H9 (cell line): ENCODE results near the gene CEP131. TPM values are rescaled to one million over a fixed set of nuclear protein-coding genes. Genes with fewer than 3 reads are reported as not detected.

Experiments
- DNase-seq: peaks from one replicate; pipeline ENCODE4 v3.0.0-alpha.2; 2017
- H2AFZ ChIP-seq: one replicate; pipeline ENCODE4 v1.6.1; 2013; ENCODE audit warnings: mild to moderate bottlenecking, low read length, control low read depth, moderate library complexity
- H2AK5ac ChIP-seq: 2 replicates; pipeline ENCODE4 v1.6.1; 2013; ENCODE audit warnings: low read length, control low read depth, mixed read lengths; ENCODE audit not compliant: insufficient read length
- H2BK120ac ChIP-seq: one replicate; pipeline ENCODE4 v1.6.1; 2013; ENCODE audit warnings: low read depth, mild to moderate bottlenecking, low read length, control low read depth, inconsistent platforms; ENCODE audit not compliant: poor library complexity, severe bottlenecking
- H2BK12ac ChIP-seq: 2 replicates; pipeline ENCODE4 v1.6.1; 2013; ENCODE audit warnings: low read length, control low read depth, mixed read lengths, low read depth; ENCODE audit not compliant: insufficient read length
- H2BK15ac ChIP-seq: 2 replicates; pipeline ENCODE4 v1.6.1; 2013; ENCODE audit warnings: low read depth, low read length, control low read depth
- H2BK20ac ChIP-seq: one replicate; pipeline ENCODE4 v1.6.1; 2013; ENCODE audit warnings: low read depth, mild to moderate bottlenecking, low read length, control low read depth, inconsistent platforms; ENCODE audit not compliant: poor library complexity, severe bottlenecking
- H2BK5ac ChIP-seq: 2 replicates; pipeline ENCODE4 v1.6.1; 2013; ENCODE audit warnings: low read length, control low read depth, mixed read lengths; ENCODE audit not compliant: insufficient read length
- H3K14ac ChIP-seq: 2 replicates; pipeline ENCODE4 v1.6.1; 2013; ENCODE audit warnings: low read length, control low read depth; ENCODE audit not compliant: insufficient read depth
- H3K18ac ChIP-seq: 2 replicates; pipeline ENCODE4 v1.6.1; 2013; ENCODE audit warnings: low read depth, mild to moderate bottlenecking, mixed read lengths, low read length, control low read depth; ENCODE audit not compliant: insufficient read length
- H3K23ac ChIP-seq: 2 replicates; pipeline ENCODE4 v1.6.1; 2013; ENCODE audit warnings: low read length, control low read depth, mixed read lengths, low read depth; ENCODE audit not compliant: insufficient read length
- H3K23me2 ChIP-seq: 2 replicates; pipeline ENCODE4 v1.6.1; 2013; ENCODE audit warnings: low read depth, mild to moderate bottlenecking, mixed read lengths, low read length, control low read depth; ENCODE audit not compliant: insufficient read length, poor library complexity, severe bottlenecking
- H3K27ac ChIP-seq: 2 replicates; pipeline ENCODE4 v1.5.1; 2013; ENCODE audit warnings: low read length, control low read depth, mixed read lengths, low read depth; ENCODE audit not compliant: insufficient read length
- H3K27me3 ChIP-seq: 2 replicates; pipeline ENCODE4 v1.6.1; 2013; ENCODE audit warnings: low read length, control low read depth, inconsistent platforms; ENCODE audit not compliant: insufficient read depth
- H3K4ac ChIP-seq: 2 replicates; pipeline ENCODE4 v1.6.1; 2013; ENCODE audit warnings: low read depth, mild to moderate bottlenecking, control low read depth, inconsistent platforms, low read length, moderate library complexity
- H3K4me1 ChIP-seq: 2 replicates; pipeline ENCODE4 v1.6.1; 2013; ENCODE audit warnings: low read length, control low read depth, inconsistent platforms; ENCODE audit not compliant: insufficient read depth
- H3K4me2 ChIP-seq: 2 replicates; pipeline ENCODE4 v1.6.1; 2013; ENCODE audit warnings: low read length, control low read depth, mixed read lengths; ENCODE audit not compliant: insufficient read length, insufficient read depth
- H3K56ac ChIP-seq: 2 replicates; pipeline ENCODE4 v1.6.1; 2013; ENCODE audit warnings: low read depth, mild to moderate bottlenecking, mixed read lengths, low read length, control low read depth; ENCODE audit not compliant: insufficient read length
- H3K79me1 ChIP-seq: 2 replicates; pipeline ENCODE4 v1.6.1; 2013; ENCODE audit warnings: low read depth, mild to moderate bottlenecking, moderate library complexity, low read length, control low read depth, inconsistent platforms; ENCODE audit not compliant: insufficient read depth, poor library complexity, severe bottlenecking
- H3K79me2 ChIP-seq: 2 replicates; pipeline ENCODE4 v1.6.1; 2013; ENCODE audit warnings: low read length, control low read depth, inconsistent platforms; ENCODE audit not compliant: insufficient read depth
- H3K9ac ChIP-seq: 2 replicates; pipeline ENCODE4 v1.6.1; 2013; ENCODE audit warnings: low read length, control low read depth, mixed read lengths; ENCODE audit not compliant: insufficient read length; ENCODE audit errors: extremely low read depth
- H3K9me3 ChIP-seq: one replicate; pipeline ENCODE4 v1.6.1; 2013; ENCODE audit warnings: low read depth, low read length, inconsistent platforms; ENCODE audit not compliant: control insufficient read depth
- H3T11ph ChIP-seq: one replicate; pipeline ENCODE4 v1.6.1; 2013; ENCODE audit warnings: mild to moderate bottlenecking, low read length, control low read depth, inconsistent platforms
- H4K20me1 ChIP-seq: one replicate; pipeline ENCODE4 v1.6.1; 2013; ENCODE audit not compliant: control insufficient read depth, insufficient read length, insufficient read depth
- H4K5ac ChIP-seq: 2 replicates; pipeline ENCODE4 v1.6.1; 2013; ENCODE audit warnings: low read depth, mild to moderate bottlenecking, mixed read lengths, low read length, control low read depth; ENCODE audit not compliant: insufficient read length
- H4K8ac ChIP-seq: replicated peaks from 2 replicates; pipeline ENCODE4 v1.6.1; 2013; ENCODE audit warnings: low read length, control low read depth, mixed read lengths, low read depth; ENCODE audit not compliant: insufficient read length
- H4K91ac ChIP-seq: 2 replicates; pipeline ENCODE4 v1.6.1; 2013; ENCODE audit warnings: low read depth, mild to moderate bottlenecking, moderate library complexity, mixed read lengths, low read length, control low read depth; ENCODE audit not compliant: insufficient read length
- H3K27ac Mint-ChIP-seq, 3 experiments: 2 replicates in 2 of 3; 3 replicates in 1 of 3; pipeline ENCODE4 v1.8.0; 2020 to 2021; ENCODE audit warnings: mixed read lengths in 3 of 3, mild to moderate bottlenecking in 1 of 3, moderate library complexity in 1 of 3
- H3K27me3 Mint-ChIP-seq: 2 replicates; pipeline ENCODE4 v1.8.0; 2021; ENCODE audit warnings: low read depth, mild to moderate bottlenecking, moderate library complexity, mixed read lengths
- H3K36me3 Mint-ChIP-seq, 3 experiments: 2 replicates in 2 of 3; 3 replicates in 1 of 3; pipeline ENCODE4 v1.8.0; 2020 to 2021; ENCODE audit warnings: low read depth in 3 of 3, mixed read lengths in 3 of 3; ENCODE audit not compliant: insufficient read depth in 1 of 3
- H3K4me1 Mint-ChIP-seq, 2 experiments: 2 replicates each; pipeline ENCODE4 v1.8.0; 2020; ENCODE audit warnings: mixed read lengths in 2 of 2
- H3K4me3 Mint-ChIP-seq, 2 experiments: 2 replicates in 1 of 2; 3 replicates in 1 of 2; pipeline ENCODE4 v1.8.0; 2020 to 2021; ENCODE audit warnings: mild to moderate bottlenecking in 2 of 2, mixed read lengths in 2 of 2, moderate library complexity in 1 of 2
- H3K9me3 Mint-ChIP-seq, 2 experiments: 2 replicates in 1 of 2; 3 replicates in 1 of 2; pipeline ENCODE4 v1.8.0; 2020; ENCODE audit warnings: mild to moderate bottlenecking in 2 of 2, mixed read lengths in 2 of 2, moderate library complexity in 1 of 2
- WGBS: extraction: QIAGEN DNeasy Blood & Tissue Kit; methylation state at CpG from one replicate; pipeline ENCODE4 v1.1.7; 2013; ENCODE audit warnings: missing lambda C conversion rate, low lambda C conversion rate, mixed read lengths; ENCODE audit not compliant: insufficient read length; ENCODE audit errors: extremely low coverage; 5-methylcytosine and 5-hydroxymethylcytosine counted together
- total RNA-seq: library from RNA; stranded (reverse); gene quantifications from 2 replicates; pipeline ENCODE4 v1.2.1, GENCODE V29; 2021
- TF ChIP-seq, protein P1 (sequence below): fragments of 200-600 bp; sonication (generic); conservative IDR thresholded peaks from 3 replicates; pipeline ENCODE4 v1.8.0; 2021; ENCODE audit warnings: antibody characterized with exemption, mild to moderate bottlenecking

The CEP131 gene
- total RNA-seq, 1 experiment from 2014 or later: 16.3 TPM

DNA sequence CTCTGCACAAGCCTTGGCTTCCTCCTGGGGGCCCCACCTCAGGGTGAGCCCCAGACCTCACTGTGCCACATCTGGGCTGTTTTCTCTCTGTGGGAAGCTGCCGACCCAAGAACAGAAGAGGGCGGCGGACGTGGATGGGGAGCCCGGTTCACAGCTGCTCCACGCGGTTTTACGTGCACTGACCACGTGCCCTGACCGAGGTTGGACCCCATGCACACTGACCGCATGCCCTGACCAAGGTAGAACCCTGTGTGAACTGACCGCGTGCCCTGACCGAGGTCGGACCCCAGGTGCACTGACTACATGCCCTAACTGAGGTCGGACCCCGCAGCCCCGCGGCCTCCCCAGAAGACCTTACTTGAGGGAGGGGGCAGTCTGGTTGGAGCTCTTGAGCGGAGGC lies 19.6 kb downstream of the CEP131 start:
- no peaks in the 10 kb centered on the region for H3K79me1 ChIP-seq
- no peak overlapping the region for H3K27ac ChIP-seq
- H3K9ac ChIP-seq: no peak overlapping the region
- H2BK15ac ChIP-seq: no peak overlapping the region
- H4K5ac ChIP-seq: no peak overlapping the region
- no peak overlapping the region for H2AFZ ChIP-seq
- H3K27me3 ChIP-seq: no peaks in the 10 kb centered on the region
- H3K4me3 Mint-ChIP-seq: no peak overlapping the region
- H2BK20ac ChIP-seq: no peak overlapping the region
- H3K18ac ChIP-seq: no peak overlapping the region
- H3K23me2 ChIP-seq: no peaks in the 10 kb centered on the region
- H3K23ac ChIP-seq: no peak overlapping the region
- no peak overlapping the region for H3K27ac Mint-ChIP-seq
- H3K4me1 Mint-ChIP-seq: peaks cover 3% of the 10 kb centered on the region in 2 experiments; a peak in 2 of 4 replicates
- no peak overlapping the region for H4K91ac ChIP-seq
- no peaks in the 10 kb centered on the region for H4K20me1 ChIP-seq
- no peak overlapping the region for H3K4me2 ChIP-seq
- DNase-seq: no peak
- no peak overlapping the region for H3K4ac ChIP-seq
- no peak overlapping the region for H2BK5ac ChIP-seq
- peaks cover 0 to 42% (median 19%) of the 10 kb centered on the region in 3 experiments; a peak in 5 of 7 replicates for H3K36me3 Mint-ChIP-seq
- no peak overlapping the region for H2BK120ac ChIP-seq
- TF ChIP-seq, protein P1, sequence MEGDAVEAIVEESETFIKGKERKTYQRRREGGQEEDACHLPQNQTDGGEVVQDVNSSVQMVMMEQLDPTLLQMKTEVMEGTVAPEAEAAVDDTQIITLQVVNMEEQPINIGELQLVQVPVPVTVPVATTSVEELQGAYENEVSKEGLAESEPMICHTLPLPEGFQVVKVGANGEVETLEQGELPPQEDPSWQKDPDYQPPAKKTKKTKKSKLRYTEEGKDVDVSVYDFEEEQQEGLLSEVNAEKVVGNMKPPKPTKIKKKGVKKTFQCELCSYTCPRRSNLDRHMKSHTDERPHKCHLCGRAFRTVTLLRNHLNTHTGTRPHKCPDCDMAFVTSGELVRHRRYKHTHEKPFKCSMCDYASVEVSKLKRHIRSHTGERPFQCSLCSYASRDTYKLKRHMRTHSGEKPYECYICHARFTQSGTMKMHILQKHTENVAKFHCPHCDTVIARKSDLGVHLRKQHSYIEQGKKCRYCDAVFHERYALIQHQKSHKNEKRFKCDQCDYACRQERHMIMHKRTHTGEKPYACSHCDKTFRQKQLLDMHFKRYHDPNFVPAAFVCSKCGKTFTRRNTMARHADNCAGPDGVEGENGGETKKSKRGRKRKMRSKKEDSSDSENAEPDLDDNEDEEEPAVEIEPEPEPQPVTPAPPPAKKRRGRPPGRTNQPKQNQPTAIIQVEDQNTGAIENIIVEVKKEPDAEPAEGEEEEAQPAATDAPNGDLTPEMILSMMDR: no peak
- H4K8ac ChIP-seq: no peak overlapping the region
- no peak overlapping the region for H2AK5ac ChIP-seq
- no peaks in the 10 kb centered on the region for H3K79me2 ChIP-seq
- H3K14ac ChIP-seq: no peak overlapping the region
- H2BK12ac ChIP-seq: no peak overlapping the region
- no peak overlapping the region for H3K56ac ChIP-seq
- no peaks in the 10 kb centered on the region for H3K27me3 Mint-ChIP-seq
- no peaks in the 10 kb centered on the region for H3K9me3 ChIP-seq
- WGBS: no CpG with 5 or more reads among the region's 20 CpGs
- no peaks in the 10 kb centered on the region for H3K4me1 ChIP-seq
- no peak overlapping the region for H3T11ph ChIP-seq
- no peaks in the 10 kb centered on the region for H3K9me3 Mint-ChIP-seq
